Keratinocyte (primary cell): ENCODE measurements around the gene FHOD3.

Experiments used
- CTCF ChIP-seq, 3 experiments: IDR thresholded peaks in 1 of 3; conservative IDR thresholded peaks in 1 of 3; optimal IDR thresholded peaks in 1 of 3; 2 replicates in 2 of 3; 3 replicates in 1 of 3; pipeline versions ENCODE3 to v1.5.1; 2011; ENCODE audit warnings: low read length in 3 of 3, mild to moderate bottlenecking in 3 of 3, moderate library complexity in 2 of 3, control low read depth in 1 of 3, inconsistent platforms in 1 of 3; ENCODE audit not compliant: insufficient read depth in 2 of 3; ENCODE audit errors: extremely low read depth in 1 of 3
- EZH2 ChIP-seq: IDR thresholded peaks from one replicate; pipeline ENCODE4 v1.6.1; 2012; ENCODE audit warnings: inconsistent platforms, mild to moderate bottlenecking, low read length, moderate library complexity

DNA sequence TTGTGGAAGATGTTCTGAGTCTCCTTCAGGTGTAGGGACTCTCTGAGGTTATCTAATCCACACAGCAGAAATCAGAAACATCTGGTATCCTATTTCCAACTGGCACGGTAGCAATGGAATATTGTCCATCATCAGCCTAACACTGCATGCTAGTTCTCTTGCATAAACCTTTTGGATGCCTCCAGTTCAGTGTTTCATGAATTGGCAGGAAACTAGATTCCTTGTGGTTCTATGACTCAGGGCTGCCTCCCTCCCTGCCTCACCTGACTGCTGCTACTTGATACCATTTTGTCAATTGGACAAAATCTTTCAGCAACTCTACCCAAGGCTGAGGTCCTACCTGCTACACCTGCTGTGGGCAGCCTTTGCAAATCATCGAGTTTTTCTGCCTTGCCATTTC, 400.4 kb downstream of the FHOD3 start:
- no peak for TF ChIP-seq CTCF (optimal IDR thresholded peaks at IDR 0.05 in 1 of 3, IDR thresholded peaks at IDR 0.05 in 1 of 3, conservative IDR thresholded peaks at IDR 0.05 in 1 of 3; ENCODE audit: extremely low read depth in 1 of 3, insufficient read depth in 2 of 3, low read length in 3 of 3)
- TF ChIP-seq EZH2: no peak
